ENCODE measurements around the gene TST. TPM values are rescaled to one million over a fixed set of nuclear protein-coding genes. Genes with fewer than 3 reads are reported as not detected.

TST gene
- total RNA-seq, 6 experiments from 2014 or later, result 18.6 to 32.8 (median 21.7) TPM

DNA sequence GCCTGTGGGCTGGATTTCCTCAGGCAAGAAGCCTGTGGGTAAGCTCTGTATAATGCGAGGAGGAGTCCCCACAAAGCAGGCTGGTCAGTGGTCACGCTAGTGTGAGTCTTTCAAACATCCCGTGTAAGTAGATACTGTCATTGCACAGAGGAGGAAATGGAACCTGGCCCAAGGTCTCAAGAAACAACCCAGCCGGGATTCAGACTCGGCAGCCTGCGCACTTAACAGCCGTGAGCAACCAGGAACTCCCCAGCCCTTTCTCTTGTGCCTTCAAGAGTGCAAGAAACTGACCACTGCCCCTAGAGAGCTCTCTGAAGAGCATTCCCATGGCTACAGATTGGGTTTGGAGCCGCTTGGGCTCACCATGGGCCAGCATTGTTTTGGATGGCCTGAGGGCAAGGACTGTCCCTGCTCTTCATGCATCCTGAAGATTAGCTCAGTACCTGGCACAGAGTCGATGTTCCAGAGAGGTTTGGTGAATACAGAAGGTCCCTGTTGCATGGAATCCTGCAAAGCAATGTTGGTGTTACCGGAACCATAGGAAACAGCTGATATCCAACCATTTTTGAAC is 6.3 kb upstream of the TST start:
- H3K9me3 Mint-ChIP-seq, result no peaks in the 10 kb centered on the region
- no peak overlapping the region for H3K27ac Mint-ChIP-seq
- peaks cover 7% of the 10 kb centered on the region for H3K4me1 Mint-ChIP-seq (ENCODE audit: low read depth)
- TF ChIP-seq, protein P1, sequence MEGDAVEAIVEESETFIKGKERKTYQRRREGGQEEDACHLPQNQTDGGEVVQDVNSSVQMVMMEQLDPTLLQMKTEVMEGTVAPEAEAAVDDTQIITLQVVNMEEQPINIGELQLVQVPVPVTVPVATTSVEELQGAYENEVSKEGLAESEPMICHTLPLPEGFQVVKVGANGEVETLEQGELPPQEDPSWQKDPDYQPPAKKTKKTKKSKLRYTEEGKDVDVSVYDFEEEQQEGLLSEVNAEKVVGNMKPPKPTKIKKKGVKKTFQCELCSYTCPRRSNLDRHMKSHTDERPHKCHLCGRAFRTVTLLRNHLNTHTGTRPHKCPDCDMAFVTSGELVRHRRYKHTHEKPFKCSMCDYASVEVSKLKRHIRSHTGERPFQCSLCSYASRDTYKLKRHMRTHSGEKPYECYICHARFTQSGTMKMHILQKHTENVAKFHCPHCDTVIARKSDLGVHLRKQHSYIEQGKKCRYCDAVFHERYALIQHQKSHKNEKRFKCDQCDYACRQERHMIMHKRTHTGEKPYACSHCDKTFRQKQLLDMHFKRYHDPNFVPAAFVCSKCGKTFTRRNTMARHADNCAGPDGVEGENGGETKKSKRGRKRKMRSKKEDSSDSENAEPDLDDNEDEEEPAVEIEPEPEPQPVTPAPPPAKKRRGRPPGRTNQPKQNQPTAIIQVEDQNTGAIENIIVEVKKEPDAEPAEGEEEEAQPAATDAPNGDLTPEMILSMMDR (IDR thresholded peaks at IDR 0.05), result no peak
- H3K4me3 Mint-ChIP-seq, result no peak overlapping the region
- H3K27me3 Mint-ChIP-seq (ENCODE audit: insufficient read depth), result peaks cover 3% of the 10 kb centered on the region; the same call in 1 of the 2 replicates
- DNase-seq, result no peak
- H3K36me3 Mint-ChIP-seq (ENCODE audit: low read depth), result peaks cover 10% of the 10 kb centered on the region; the same call in 1 of the 2 replicates

DNA sequence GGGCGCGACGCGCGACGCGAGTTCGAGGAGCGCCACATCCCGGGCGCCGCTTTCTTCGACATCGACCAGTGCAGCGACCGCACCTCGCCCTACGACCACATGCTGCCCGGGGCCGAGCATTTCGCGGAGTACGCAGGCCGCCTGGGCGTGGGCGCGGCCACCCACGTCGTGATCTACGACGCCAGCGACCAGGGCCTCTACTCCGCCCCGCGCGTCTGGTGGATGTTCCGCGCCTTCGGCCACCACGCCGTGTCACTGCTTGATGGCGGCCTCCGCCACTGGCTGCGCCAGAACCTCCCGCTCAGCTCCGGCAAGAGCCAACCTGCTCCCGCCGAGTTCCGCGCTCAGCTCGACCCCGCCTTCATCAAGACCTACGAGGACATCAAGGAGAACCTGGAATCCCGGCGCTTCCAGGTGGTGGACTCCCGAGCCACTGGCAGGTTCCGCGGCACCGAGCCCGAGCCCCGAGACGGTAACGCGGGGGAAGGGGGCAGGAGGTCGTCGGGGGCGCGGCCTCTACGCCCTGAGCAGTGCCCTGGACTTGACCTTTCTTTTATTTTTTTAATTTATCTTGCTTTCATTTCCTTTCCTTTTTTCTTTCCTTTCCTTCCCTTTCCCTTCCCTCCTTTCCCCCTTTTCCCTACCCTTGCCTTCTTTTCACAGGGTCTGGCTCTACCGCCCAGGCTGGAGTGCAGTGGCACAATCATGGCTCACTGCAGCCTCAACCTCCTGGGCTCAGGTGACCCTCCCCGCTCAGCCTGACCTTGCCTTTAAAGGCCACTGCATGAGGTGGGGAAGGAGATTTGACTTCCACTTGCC is 5.3 kb upstream of the TST start:
- TF ChIP-seq, protein P1 (IDR thresholded peaks at IDR 0.05), result no peak
- peaks cover 3% of the 10 kb centered on the region; the same call in 1 of the 2 replicates for H3K27me3 Mint-ChIP-seq (ENCODE audit: insufficient read depth)
- H3K4me3 Mint-ChIP-seq, result no peak overlapping the region
- H3K4me1 Mint-ChIP-seq (ENCODE audit: low read depth), result peaks cover 11% of the 10 kb centered on the region
- no peak for DNase-seq
- no peak overlapping the region for H3K27ac Mint-ChIP-seq
- no peaks in the 10 kb centered on the region for H3K9me3 Mint-ChIP-seq
- H3K36me3 Mint-ChIP-seq (ENCODE audit: low read depth), result peaks cover 10% of the 10 kb centered on the region; the same call in 1 of the 2 replicates

DNA sequence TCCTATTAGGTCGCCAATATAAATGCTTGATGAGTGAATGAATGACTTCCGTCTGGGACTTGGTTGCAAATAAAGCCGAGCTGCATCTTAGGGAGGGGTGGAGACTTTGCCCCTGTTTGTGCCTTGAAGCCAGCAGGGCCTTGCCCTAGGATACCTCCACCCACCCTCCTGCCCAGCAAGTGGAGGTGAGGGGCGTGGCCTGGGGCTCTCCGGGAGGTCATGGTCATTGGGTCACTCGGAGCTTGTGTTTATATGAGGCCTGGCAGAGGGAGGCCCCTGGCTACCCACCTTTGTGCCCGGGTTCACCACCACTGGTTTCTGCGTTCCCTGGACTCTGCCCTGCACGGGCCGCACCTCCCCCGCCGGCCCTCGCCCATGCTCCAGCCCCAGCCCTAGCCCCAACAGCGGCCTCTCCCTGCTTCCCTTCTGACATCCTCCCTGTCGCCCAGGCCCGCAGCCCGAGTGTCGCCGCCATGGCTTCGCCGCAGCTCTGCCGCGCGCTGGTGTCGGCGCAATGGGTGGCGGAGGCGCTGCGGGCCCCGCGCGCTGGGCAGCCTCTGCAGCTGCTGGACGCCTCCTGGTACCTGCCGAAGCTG is 4.6 kb upstream of the TST start:
- TF ChIP-seq, protein P1 (IDR thresholded peaks at IDR 0.05), result no peak
- Mint-ChIP-seq H3K4me1 (ENCODE audit: low read depth) (peaks cover 11% of the 10 kb centered on the region), H3K4me3 (no peak overlapping the region), H3K9me3 (no peaks in the 10 kb centered on the region), H3K36me3 (ENCODE audit: low read depth) (peaks cover 10% of the 10 kb centered on the region; the same call in 1 of the 2 replicates), H3K27me3 (ENCODE audit: insufficient read depth) (peaks cover 3% of the 10 kb centered on the region; the same call in 1 of the 2 replicates), H3K27ac (no peak overlapping the region)
- DNase-seq, result no peak

DNA sequence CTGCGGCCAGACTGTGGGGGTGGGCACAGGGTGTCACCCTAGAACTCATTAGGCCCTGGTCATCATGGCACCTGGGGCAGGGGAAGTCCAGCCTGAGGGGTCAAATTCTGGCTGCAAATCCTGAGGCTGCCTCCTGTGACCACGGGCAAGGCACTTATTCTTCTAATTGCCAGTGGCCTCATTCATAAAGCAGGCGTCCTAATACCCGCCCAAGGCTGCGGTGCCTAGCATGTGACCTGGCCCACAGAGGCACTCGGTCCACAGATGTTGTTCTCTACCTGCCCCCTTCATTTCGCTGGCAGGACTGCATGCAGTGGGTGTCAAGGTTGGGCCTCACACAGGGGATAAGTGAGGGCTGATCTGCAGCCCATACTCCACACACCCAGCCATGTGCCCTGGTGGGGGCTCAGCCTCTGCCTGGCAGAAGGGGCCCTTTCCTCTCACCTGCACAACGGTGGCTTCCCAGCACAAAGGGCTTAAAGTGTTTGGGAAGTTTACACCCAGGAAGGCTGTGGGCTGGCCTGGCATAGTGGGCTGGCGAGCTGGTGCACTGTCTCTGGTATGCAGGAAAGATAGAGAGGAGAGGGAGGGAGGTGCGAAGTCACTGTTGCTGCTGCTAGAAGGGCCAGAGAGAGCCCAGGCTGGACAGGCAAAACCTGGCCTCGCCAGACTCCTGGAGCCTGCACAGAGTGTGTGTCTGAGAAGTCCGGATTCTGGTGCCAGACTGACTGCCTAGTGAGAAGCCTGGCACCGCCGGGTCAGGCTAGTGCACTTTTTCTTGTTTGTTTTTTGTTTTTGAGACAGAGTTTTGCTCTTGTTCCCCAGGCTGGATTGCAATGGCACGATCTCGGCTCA is 3.5 kb upstream of the TST start:
- H3K27me3 Mint-ChIP-seq (ENCODE audit: insufficient read depth), result peaks cover 3% of the 10 kb centered on the region; the same call in 1 of the 2 replicates
- H3K4me3 Mint-ChIP-seq, result no peak overlapping the region
- no peaks in the 10 kb centered on the region for H3K9me3 Mint-ChIP-seq
- H3K4me1 Mint-ChIP-seq (ENCODE audit: low read depth), result peaks cover 11% of the 10 kb centered on the region
- peaks cover 10% of the 10 kb centered on the region; the same call in 1 of the 2 replicates for H3K36me3 Mint-ChIP-seq (ENCODE audit: low read depth)
- DNase-seq, result no peak
- H3K27ac Mint-ChIP-seq, result no peak overlapping the region
- TF ChIP-seq, protein P1 (IDR thresholded peaks at IDR 0.05), result no peak
